Stimulated activated CD8-positive, alpha-beta memory T cell treated with anti-CD3 and anti-CD28 coated beads, Interleukin-4, amount 100 ng/mL, for 1 hour (primary cell): Measurements from ENCODE around the gene P3H2.

Source experiments
- DNase-seq, 2 donors: peaks; one replicate each; pipeline ENCODE4 v3.0.0-alpha.2; 2020; ENCODE audit warnings: low read depth in 2 of 2, low spot score in 1 of 2

Gene P3H2

GRCh38 chr3:189947948-189948723, 172.6 kb downstream of the P3H2 start:
- DNase-seq: no peak

- no peak for DNase-seq
Measured at GRCh38 chr3:189947068-189947467, 173.6 kb downstream of the P3H2 start.

GRCh38 chr3:189945935-189946709, 174.6 kb downstream of the P3H2 start:
- DNase-seq: no peak

GRCh38 chr3:189944285-189945145, 176.2 kb downstream of the P3H2 start:
- DNase-seq: no peak

GRCh38 chr3:189942948-189943347, 177.7 kb downstream of the P3H2 start:
- no peak for DNase-seq

GRCh38 chr3:189941679-189942078, 179.0 kb downstream of the P3H2 start:
- DNase-seq: no peak

GRCh38 chr3:189941125-189941524, 179.6 kb downstream of the P3H2 start:
- DNase-seq: no peak

- no peak for DNase-seq
Measured at GRCh38 chr3:189937302-189938127, 183.2 kb downstream of the P3H2 start.

- DNase-seq: no peak
Measured at GRCh38 chr3:189936201-189936945, 184.3 kb downstream of the P3H2 start.

GRCh38 chr3:189927975-189928895, 192.5 kb downstream of the P3H2 start:
- DNase-seq: no peak

GRCh38 chr3:189921770-189922169, 198.9 kb downstream of the P3H2 start:
- DNase-seq: no peak

- no peak for DNase-seq
Measured at GRCh38 chr3:189914799-189915198, 205.9 kb downstream of the P3H2 start.

GRCh38 chr3:189911001-189911400, 209.7 kb downstream of the P3H2 start:
- no peak for DNase-seq

- DNase-seq: no peak
Measured at GRCh38 chr3:189909573-189909972, 211.1 kb downstream of the P3H2 start.

GRCh38 chr3:189909139-189909538, 211.6 kb downstream of the P3H2 start:
- DNase-seq: no peak

- no peak for DNase-seq
Measured at GRCh38 chr3:189908646-189909045, 212.1 kb downstream of the P3H2 start.

- no peak for DNase-seq
Measured at GRCh38 chr3:189907803-189908202, 212.9 kb downstream of the P3H2 start.
